Measurements from ENCODE around the gene HAND1. TPM values are rescaled to one million over a fixed set of nuclear protein-coding genes. Genes with fewer than 3 reads are reported as not detected.

HAND1 gene
- total and polyA plus RNA-seq, 12 donors: 0.94 to 6.8 (median 2.4) TPM; not detected in 5

- intact Hi-C loops (cut with DNase I): no loop called here
- peaks cover 6% of the 10 kb centered on the region for H3K27me3 ChIP-seq
- WGBS, 4 donors: 5 to 9% (median 7%) methylated on average over 10 to 15 of the region's 15 CpGs
- H3K4me1 ChIP-seq (replicated peaks in 1 of 2): no peaks in the 10 kb centered on the region
- no peaks in the 10 kb centered on the region for H3K36me3 ChIP-seq (replicated peaks in 1 of 2)
- DNase-seq: peak in 6 of 7 donors; percentile 11 to 55 (median 24)
- TF ChIP-seq POLR2A (IDR thresholded peaks at IDR 0.05): no peak
- TF ChIP-seq, protein P1, sequence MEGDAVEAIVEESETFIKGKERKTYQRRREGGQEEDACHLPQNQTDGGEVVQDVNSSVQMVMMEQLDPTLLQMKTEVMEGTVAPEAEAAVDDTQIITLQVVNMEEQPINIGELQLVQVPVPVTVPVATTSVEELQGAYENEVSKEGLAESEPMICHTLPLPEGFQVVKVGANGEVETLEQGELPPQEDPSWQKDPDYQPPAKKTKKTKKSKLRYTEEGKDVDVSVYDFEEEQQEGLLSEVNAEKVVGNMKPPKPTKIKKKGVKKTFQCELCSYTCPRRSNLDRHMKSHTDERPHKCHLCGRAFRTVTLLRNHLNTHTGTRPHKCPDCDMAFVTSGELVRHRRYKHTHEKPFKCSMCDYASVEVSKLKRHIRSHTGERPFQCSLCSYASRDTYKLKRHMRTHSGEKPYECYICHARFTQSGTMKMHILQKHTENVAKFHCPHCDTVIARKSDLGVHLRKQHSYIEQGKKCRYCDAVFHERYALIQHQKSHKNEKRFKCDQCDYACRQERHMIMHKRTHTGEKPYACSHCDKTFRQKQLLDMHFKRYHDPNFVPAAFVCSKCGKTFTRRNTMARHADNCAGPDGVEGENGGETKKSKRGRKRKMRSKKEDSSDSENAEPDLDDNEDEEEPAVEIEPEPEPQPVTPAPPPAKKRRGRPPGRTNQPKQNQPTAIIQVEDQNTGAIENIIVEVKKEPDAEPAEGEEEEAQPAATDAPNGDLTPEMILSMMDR (IDR thresholded peaks at IDR 0.05): peak; percentile 20 to 63 (median 54)
- no peak overlapping the region for H3K4me3 ChIP-seq
- no peak overlapping the region for H3K27ac ChIP-seq
- H3K9me3 ChIP-seq (replicated peaks in 1 of 3): no peaks in the 10 kb centered on the region
These were observed 42.9 kb upstream of the HAND1 start for GRCh38 chr5:154520861-154521453.

DNA sequence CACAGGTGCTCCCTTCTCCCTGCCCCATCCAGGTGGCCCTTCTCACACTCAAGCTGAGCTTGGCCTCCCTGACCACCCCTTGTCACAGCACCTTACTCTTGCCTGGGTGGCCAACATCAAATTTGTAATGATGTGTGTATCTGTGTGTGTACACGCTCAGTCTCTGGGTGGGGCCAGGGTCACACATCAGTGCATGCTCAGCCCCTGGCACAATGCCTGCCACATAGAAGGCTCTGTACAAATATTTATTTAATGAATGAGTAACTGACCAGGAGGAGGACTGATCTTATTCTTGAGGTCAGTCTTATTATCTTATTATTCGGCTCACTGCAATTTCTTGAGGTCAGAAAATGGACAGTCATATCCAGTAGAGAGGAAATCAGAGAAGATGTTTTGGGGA lies 41.3 kb upstream of the HAND1 start:
- Histone ChIP-seq H3K36me3 (replicated peaks in 1 of 2) (no peaks in the 10 kb centered on the region), H3K4me3 (no peak overlapping the region), H3K27me3 (peaks cover 6% of the 10 kb centered on the region), H3K4me1 (replicated peaks in 1 of 2) (no peaks in the 10 kb centered on the region), H3K9me3 (replicated peaks in 1 of 3) (no peaks in the 10 kb centered on the region), H3K27ac (no peak overlapping the region)
- intact Hi-C loops (cut with DNase I): no loop called here
- no peak for DNase-seq
- no peak for TF ChIP-seq POLR2A (IDR thresholded peaks at IDR 0.05)
- TF ChIP-seq, protein P1 (IDR thresholded peaks at IDR 0.05): no peak
- 60 to 80% (median 68%) methylated on average over 2 of the region's 2 CpGs for WGBS, 4 donors

GRCh38 chr5:154518438-154518867 lies 40.4 kb upstream of the HAND1 start:
- intact Hi-C loops (cut with DNase I): no loop called here
- H3K9me3 ChIP-seq (replicated peaks in 1 of 3): no peaks in the 10 kb centered on the region
- no peaks in the 10 kb centered on the region for H3K36me3 ChIP-seq (replicated peaks in 1 of 2)
- H3K4me3 ChIP-seq: no peak overlapping the region
- H3K27ac ChIP-seq: peak overlapping the region in 1 of 5 donors; percentile 21
- TF ChIP-seq, protein P1 (IDR thresholded peaks at IDR 0.05): no peak
- no peak for TF ChIP-seq POLR2A (IDR thresholded peaks at IDR 0.05)
- peaks cover 6% of the 10 kb centered on the region for H3K27me3 ChIP-seq
- WGBS, 4 donors: 51 to 88% (median 67%) methylated on average over 6 to 8 of the region's 8 CpGs
- no peaks in the 10 kb centered on the region for H3K4me1 ChIP-seq (replicated peaks in 1 of 2)
- no peak for DNase-seq

- WGBS, 4 donors: 87 to 91% (median 88%) methylated on average over 9 of the region's 9 CpGs
- peak overlapping the region in 1 of 5 donors; percentile 44 for H3K27ac ChIP-seq
- intact Hi-C loops (cut with DNase I): no loop called here
- no peak overlapping the region for H3K4me3 ChIP-seq
- H3K4me1 ChIP-seq (replicated peaks in 1 of 2): no peaks in the 10 kb centered on the region
- peaks cover 6% of the 10 kb centered on the region for H3K27me3 ChIP-seq
- DNase-seq: no peak
- no peaks in the 10 kb centered on the region for H3K36me3 ChIP-seq (replicated peaks in 1 of 2)
- H3K9me3 ChIP-seq (replicated peaks in 1 of 3): no peaks in the 10 kb centered on the region
- TF ChIP-seq, protein P1 (IDR thresholded peaks at IDR 0.05): no peak
- no peak for TF ChIP-seq POLR2A (IDR thresholded peaks at IDR 0.05)
These were observed 39.9 kb upstream of the HAND1 start for GRCh38 chr5:154517810-154518437.

Data from adrenal gland (tissue), 12 donors.